ENCODE measurements around the gene ACTR8. TPM values are rescaled to one million over a fixed set of nuclear protein-coding genes. Genes with fewer than 3 reads are reported as not detected.

Gene ACTR8
- total RNA-seq, 1 donor from 2014 or later = 40.8 TPM

- DNase-seq (ENCODE audit: low spot score) = no peak
- no peaks in the 10 kb centered on the region for H3K27me3 ChIP-seq
- Mint-ChIP-seq H3K27me3 (ENCODE audit: insufficient read depth, low read depth) (no peaks in the 10 kb centered on the region), H3K36me3 (no peaks in the 10 kb centered on the region), H3K4me1 (peaks cover 13% of the 10 kb centered on the region), H3K27ac (peak overlapping the region; percentile 50), H3K4me3 (no peak overlapping the region), H3K9me3 (no peaks in the 10 kb centered on the region)
- H3K79me2 ChIP-seq (ENCODE audit: low read depth) = no peaks in the 10 kb centered on the region
- no peaks in the 10 kb centered on the region for H3K36me3 ChIP-seq
- no peak overlapping the region for H2AFZ ChIP-seq (replicated peaks)
- no peaks in the 10 kb centered on the region for H4K20me1 ChIP-seq (ENCODE audit: low read depth)
- no peak overlapping the region for H3K27ac ChIP-seq
- H3K9me3 ChIP-seq (ENCODE audit: low read depth) = no peaks in the 10 kb centered on the region
- no peak for TF ChIP-seq EZH2 (IDR thresholded peaks at IDR 0.05)
- TF ChIP-seq EZH2phosphoT487 (IDR thresholded peaks at IDR 0.05) = no peak
- TF ChIP-seq CTCF (IDR thresholded peaks at IDR 0.05) = no peak
- H3K4me2 ChIP-seq = no peak overlapping the region
- H3K9ac ChIP-seq = no peak overlapping the region
- H3K4me3 ChIP-seq = no peak overlapping the region
- no peaks in the 10 kb centered on the region for H3F3A ChIP-seq (ENCODE audit: low read depth)
- H3K4me1 ChIP-seq = no peaks in the 10 kb centered on the region
Observed at GRCh38 chr3:53821631-53822121, 60.3 kb downstream of the ACTR8 start.

GRCh38 chr3:53820756-53821580 lies 61.0 kb downstream of the ACTR8 start:
- Mint-ChIP-seq H3K4me3 (no peak overlapping the region), H3K4me1 (peaks cover 13% of the 10 kb centered on the region), H3K27me3 (ENCODE audit: insufficient read depth, low read depth) (no peaks in the 10 kb centered on the region), H3K27ac (no peak overlapping the region), H3K9me3 (no peaks in the 10 kb centered on the region), H3K36me3 (no peaks in the 10 kb centered on the region)
- H3K9ac ChIP-seq = no peak overlapping the region
- no peaks in the 10 kb centered on the region for H4K20me1 ChIP-seq (ENCODE audit: low read depth)
- no peaks in the 10 kb centered on the region for H3K9me3 ChIP-seq (ENCODE audit: low read depth)
- no peaks in the 10 kb centered on the region for H3K79me2 ChIP-seq (ENCODE audit: low read depth)
- H3K4me2 ChIP-seq = no peak overlapping the region
- no peak for TF ChIP-seq EZH2phosphoT487 (IDR thresholded peaks at IDR 0.05)
- TF ChIP-seq EZH2 (IDR thresholded peaks at IDR 0.05) = no peak
- TF ChIP-seq CTCF (IDR thresholded peaks at IDR 0.05) = no peak
- H3K36me3 ChIP-seq = no peaks in the 10 kb centered on the region
- no peak for DNase-seq (ENCODE audit: low spot score)
- no peaks in the 10 kb centered on the region for H3K4me1 ChIP-seq
- H2AFZ ChIP-seq (replicated peaks) = no peak overlapping the region
- H3K4me3 ChIP-seq = no peak overlapping the region
- H3K27me3 ChIP-seq = no peaks in the 10 kb centered on the region
- H3F3A ChIP-seq (ENCODE audit: low read depth) = no peaks in the 10 kb centered on the region
- no peak overlapping the region for H3K27ac ChIP-seq

GRCh38 chr3:53820084-53820483 lies 61.9 kb downstream of the ACTR8 start:
- H3K27me3 Mint-ChIP-seq (ENCODE audit: insufficient read depth, low read depth) = no peaks in the 10 kb centered on the region
- no peaks in the 10 kb centered on the region for H3K9me3 ChIP-seq (ENCODE audit: low read depth)
- no peak overlapping the region for H3K4me2 ChIP-seq
- no peak overlapping the region for H3K4me3 Mint-ChIP-seq
- no peaks in the 10 kb centered on the region for H3K36me3 Mint-ChIP-seq
- no peak overlapping the region for H3K27ac Mint-ChIP-seq
- H3K27ac ChIP-seq = no peak overlapping the region
- H3K27me3 ChIP-seq = no peaks in the 10 kb centered on the region
- H2AFZ ChIP-seq (replicated peaks) = no peak overlapping the region
- H4K20me1 ChIP-seq (ENCODE audit: low read depth) = no peaks in the 10 kb centered on the region
- H3K9me3 Mint-ChIP-seq = no peaks in the 10 kb centered on the region
- DNase-seq (ENCODE audit: low spot score) = no peak
- H3K9ac ChIP-seq = no peak overlapping the region
- TF ChIP-seq CTCF (IDR thresholded peaks at IDR 0.05) (no peak), EZH2 (IDR thresholded peaks at IDR 0.05) (no peak), EZH2phosphoT487 (IDR thresholded peaks at IDR 0.05) (no peak)
- no peak overlapping the region for H3K4me3 ChIP-seq
- no peaks in the 10 kb centered on the region for H3K4me1 ChIP-seq
- H3K79me2 ChIP-seq (ENCODE audit: low read depth) = no peaks in the 10 kb centered on the region
- no peaks in the 10 kb centered on the region for H3F3A ChIP-seq (ENCODE audit: low read depth)
- no peaks in the 10 kb centered on the region for H3K36me3 ChIP-seq
- H3K4me1 Mint-ChIP-seq = peaks cover 13% of the 10 kb centered on the region
